NB4 (cell line): Measurements from ENCODE around the gene ABCF2.

Source experiments
- CTCF ChIP-seq: IDR thresholded peaks from one replicate; pipeline ENCODE4 v1.5.1; 2012; ENCODE audit warnings: low read depth, low read length
- MAX ChIP-seq: IDR thresholded peaks from 2 replicates; pipeline ENCODE4 v1.6.1; 2011; ENCODE audit warnings: low read depth, low read length
- MYC ChIP-seq: IDR thresholded peaks from 2 replicates; pipeline ENCODE4 v1.6.1; 2011; ENCODE audit warnings: low read depth, low read length
- POLR2A ChIP-seq: IDR thresholded peaks from 2 replicates; pipeline ENCODE4 v1.6.1; 2011; ENCODE audit warnings: mild to moderate bottlenecking; ENCODE audit not compliant: insufficient read length; ENCODE audit errors: extremely low read depth

GRCh38 chr7:151251689-151252560, 24.9 kb upstream of the ABCF2 start:
- no peak for TF ChIP-seq CTCF
- TF ChIP-seq POLR2A, result no peak
- TF ChIP-seq MYC, result no peak
- TF ChIP-seq MAX, result no peak
